OCI-LY7 (cell line): Measurements from ENCODE around the gene TMIGD1.

ENCODE experiments used
- CTCF ChIP-seq: fragments of 200-600 bp; sonication (generic); conservative IDR thresholded peaks from 2 replicates; pipeline ENCODE4 v1.5.1; 2014; ENCODE audit warnings: mild to moderate bottlenecking, antibody characterized with exemption, low read length, moderate library complexity, mixed read lengths
- EZH2phosphoT487 ChIP-seq: fragments of 200-600 bp; sonication (generic); IDR thresholded peaks from 2 replicates; pipeline ENCODE4 v1.6.1; 2018; ENCODE audit warnings: low read depth, borderline replicate concordance, mild to moderate bottlenecking, mixed run types, antibody characterized with exemption, low read length, moderate library complexity, mixed read lengths

DNA sequence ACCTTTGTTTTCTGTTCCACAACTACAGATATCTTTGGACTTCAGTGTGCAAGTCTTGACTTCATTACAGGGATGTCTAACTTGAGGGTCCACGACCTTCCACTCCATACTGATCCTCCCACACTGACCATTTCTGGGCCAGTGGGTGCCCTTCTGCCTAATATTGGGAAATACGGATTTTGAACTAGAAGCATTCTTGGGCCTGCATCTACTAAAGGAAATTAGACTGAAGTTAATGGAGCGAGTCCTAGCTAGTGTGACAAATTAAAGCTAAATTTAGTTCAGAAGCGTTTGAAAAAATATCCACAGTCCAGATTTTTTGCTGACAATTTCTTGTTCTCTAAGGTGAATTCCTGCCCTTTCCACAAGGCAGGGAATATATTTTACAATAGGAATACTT is 9.9 kb upstream of the TMIGD1 start:
- TF ChIP-seq CTCF (no peak), EZH2phosphoT487 (no peak)
